ENCODE results near the gene PDLIM1.
"Not testable (repeated sequence)": the region's sequence is repeated elsewhere in the genome, so short reads cannot be mapped to it uniquely, and the experiment has no call there.

Gene PDLIM1

DNA sequence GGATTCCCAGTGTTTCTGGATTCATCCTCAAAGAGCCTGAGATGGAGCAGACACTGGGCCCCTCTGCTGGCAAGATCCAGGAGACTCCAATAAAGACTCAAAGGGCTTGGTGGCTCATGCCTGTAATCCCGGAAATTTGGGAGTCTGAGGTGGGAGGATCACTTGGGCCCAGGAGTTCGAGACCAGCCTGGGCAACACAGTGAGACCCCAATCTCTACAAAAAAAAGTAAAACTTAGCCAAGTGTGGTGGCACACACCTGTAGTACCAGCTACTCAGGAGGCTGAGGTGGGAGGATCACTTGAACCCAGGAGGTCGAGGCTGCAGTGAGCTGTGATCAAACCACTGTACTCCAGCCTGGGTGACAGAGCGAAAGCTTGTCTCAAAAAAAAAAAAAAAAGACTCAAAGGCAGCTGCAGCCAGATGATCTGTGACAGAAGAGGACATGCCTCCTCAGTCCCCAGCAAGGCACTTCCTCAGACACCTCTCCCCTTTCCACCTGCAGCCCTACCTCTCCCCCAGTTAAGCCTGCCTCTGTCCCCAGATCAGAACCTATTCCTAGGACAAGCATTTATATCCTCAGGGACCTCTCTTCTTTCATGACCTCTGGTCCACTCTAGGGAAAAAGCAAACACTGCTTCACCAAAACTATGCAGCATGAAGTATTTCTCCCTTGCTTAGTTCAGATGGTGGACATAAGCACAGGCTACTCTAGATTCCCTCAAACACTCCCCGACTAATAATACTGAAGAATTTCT is 27.9 kb downstream of the PDLIM1 start:
- DNase-seq = no peak

DNA sequence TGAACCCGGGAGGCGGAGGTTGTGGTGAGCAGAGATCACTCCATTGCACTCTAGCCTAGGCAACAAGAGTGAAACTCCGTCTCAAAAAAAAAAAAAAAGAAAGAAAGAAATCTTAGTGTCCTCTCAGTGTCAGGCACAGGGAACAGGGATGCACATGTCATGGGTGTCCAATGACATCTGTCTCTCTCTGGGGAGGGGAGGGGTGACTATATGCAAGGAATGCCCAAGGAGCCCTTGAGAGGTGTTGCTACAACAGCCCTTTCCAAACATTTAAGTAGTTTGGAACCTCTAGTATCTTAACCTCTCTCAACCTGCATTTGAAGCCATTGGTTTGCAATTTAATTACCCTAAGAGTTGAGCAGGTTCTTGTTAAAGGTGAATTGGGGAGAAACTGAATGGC is 28.9 kb downstream of the PDLIM1 start:
- DNase-seq = no peak

DNA sequence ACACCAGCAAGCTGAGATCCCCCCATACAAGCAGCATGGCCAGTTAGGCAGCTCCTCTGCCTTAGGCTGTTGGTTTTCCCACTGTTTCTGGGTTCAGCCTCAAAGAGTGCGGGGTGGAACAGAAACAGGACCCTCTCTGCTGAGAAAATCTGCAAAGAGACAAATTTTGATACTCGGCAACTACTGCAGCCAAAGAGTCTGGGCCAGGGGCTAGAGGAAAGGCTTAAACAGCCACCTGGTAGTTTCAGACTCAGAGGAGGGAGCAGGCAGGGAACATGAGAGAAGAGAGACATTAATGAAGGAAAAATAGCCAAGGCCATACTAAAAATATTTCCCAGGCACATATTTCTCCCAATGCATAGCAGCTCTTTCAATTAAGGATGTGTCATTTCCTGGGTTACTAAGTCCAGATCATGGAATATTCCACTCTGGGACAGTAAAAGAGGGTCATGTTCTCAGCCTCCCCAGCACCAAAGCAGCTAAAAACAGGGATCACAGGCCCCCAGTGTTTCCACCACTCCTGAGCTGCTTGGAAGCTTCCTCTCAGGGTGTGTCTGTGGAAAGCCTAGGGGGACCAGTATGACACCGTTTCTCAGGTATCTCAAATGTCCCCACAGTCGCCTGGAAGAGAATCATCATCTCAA is 29.8 kb downstream of the PDLIM1 start:
- DNase-seq = no peak

DNA sequence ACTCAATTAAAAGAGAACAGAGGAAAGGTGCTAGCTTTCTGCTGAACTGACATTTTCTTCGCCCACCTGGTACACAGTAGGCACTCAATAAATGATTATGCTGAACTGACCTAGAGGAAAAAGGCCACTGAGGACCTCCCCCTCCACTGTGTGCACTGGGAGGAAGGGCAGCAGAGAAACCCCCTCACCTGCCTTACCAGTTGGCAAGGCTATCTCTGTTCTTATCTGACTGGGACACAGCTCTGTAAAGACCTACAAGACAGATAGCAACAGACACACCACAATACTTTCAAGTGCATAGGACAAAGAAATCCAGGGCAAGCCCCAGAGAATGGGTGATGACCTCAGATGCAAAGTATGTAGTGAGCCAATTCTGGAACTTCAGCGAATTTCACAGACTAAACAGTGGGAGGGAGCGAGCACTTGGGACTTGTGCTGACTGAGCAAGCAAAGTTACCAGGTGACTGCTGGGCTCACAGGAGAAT is 30.4 kb downstream of the PDLIM1 start:
- no peak for DNase-seq

DNA sequence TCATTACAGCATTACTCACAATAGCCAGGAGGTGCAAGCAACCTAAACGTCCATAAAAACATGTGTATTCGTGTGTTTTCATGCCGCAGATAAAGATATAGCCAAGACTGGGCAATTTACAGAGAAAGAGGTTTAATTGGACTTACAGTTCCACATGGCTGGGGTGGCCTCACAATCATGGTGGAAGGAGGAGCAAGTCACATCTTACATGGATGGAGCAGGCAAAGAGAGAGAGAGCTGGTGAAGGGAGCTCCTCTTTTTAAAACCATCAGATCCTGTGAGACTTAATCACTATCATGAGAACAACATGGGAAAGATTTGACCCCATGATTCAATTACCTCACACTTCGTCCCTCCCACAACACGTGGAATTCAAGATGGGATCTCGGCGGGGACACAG is 33.0 kb downstream of the PDLIM1 start:
- DNase-seq = no peak

DNA sequence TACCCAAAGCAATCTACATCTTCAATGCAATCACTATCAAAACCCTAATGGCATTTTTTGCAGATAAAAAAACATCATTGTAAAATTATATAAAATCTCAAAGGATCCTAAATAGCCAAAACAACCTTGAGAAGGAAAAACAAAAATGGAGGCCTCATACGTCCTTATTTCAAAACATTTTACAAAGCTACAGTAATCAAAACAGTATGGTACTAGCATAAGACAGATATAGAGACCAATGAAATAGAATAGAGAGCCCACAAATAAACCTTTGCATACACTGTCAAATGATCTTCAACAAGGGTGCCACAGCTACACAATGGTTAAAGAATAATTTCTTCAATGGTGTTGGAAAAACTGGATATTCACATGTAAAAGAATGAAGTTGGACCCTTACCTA is 34.5 kb downstream of the PDLIM1 start:
- no peak for DNase-seq

DNA sequence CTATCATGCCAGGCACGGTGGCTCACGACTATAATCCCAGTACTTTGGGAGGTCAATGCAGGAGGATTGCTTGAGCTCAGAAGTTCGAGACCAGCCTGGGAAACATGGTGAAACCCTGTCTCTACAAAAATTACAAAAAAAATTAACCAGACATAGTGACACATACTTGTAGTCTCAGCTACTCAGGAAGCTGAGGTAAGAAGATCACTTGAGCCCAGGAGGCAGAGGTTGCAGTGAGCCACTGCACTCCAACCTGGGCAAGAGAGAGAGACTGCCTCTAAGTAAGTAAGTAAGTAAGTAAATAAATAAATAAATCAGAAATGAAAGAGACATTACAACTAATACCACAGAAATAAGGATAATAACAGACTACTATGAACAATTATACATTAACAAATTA is 36.2 kb downstream of the PDLIM1 start:
- no peak for DNase-seq

DNA sequence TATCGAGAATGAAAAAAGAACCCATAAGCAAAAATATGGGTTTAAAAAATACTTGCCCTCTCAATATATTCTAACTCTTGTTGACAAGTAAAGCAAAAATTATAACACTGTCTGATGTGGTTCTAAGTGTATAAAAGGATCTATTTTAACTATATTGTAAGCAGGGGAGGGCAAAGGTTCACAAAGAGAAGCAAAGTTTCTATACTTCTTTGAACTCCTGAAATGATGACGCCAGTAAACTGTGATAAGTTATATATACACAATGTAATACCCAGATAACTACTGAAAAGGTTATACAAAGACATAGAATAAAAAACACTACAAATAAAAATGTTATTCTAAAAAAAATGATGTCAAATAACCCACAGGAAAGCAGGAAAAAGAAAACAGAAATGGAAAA is 37.1 kb downstream of the PDLIM1 start:
- DNase-seq = no peak

DNA sequence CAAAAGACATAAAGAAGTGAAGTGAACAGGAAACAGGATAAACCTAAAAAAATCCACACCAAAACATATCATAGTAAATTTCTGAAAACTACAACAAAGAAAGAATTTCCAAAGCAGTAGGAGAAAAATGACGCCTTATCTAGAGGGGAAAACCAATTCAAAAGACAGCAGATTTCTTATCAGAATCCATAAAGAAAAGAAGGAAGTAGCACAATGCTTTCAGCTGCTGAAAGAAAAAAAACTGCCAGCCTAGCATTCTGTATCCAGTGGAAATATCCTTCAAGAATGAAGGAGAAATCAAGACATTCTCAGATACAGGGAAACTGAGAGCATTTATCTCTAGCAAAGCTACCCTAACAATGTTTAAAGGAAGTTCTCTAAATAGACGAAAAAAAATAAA is 37.8 kb downstream of the PDLIM1 start:
- no peak for DNase-seq

DNA sequence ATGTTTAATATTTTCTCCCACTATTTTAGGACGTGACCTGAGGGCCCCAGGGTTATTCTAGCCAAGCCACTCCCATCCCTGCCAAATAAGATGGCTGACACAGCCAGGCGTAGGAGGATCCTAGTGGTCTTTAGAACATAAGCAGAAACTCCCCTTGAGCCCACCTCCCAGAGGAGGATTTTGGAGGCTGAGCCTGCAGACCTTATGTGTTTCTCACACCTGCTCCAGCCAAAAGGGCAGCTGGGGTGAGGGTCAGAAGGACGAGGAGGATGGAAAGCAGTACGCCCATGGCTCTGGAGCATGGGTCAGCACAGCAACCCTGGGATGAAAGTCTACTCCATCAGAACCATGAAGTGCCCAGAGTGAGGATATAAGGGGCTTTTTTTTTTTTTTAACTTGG is 39.9 kb downstream of the PDLIM1 start:
- no peak for DNase-seq

DNA sequence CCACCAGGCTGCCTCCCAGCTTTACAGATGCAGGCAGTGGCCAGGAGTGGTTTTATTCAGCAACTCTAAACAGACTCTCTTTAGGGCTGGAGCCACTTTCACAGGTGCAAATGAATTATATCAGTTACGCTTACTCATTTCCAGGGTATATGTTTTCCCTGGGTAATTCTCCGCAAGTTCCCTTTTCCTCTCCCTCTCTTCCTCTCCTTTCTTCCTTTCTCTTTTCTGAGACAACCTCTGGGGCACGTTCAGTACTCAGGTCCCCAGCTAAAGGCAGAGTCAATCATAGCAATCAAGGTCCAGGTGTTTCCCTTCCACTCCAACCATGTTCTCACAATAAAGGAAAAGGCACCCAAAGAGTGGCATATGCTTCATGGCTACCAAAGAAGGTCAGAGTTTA is 41.3 kb downstream of the PDLIM1 start:
- DNase-seq = no peak

DNA sequence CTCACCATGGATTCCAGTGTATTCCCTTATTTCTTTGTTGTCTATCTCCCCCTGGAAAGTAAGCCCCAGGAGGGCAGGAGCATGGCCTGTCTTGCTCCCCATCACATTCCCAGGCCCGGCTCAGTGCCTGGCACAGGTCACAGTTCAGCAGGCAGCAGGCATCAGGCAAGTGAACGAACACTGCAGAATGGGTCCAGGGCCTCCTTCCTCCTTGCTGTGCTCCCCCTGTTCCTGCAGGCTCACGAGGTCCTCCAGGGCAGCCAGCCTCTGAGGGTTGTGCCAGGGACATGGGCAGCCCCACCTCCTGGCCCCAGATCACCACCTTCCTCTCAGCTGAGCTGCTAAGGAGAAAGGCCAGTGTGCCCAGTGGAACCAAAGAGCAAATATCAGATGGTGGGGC is 41.8 kb downstream of the PDLIM1 start:
- DNase-seq = no peak

DNA sequence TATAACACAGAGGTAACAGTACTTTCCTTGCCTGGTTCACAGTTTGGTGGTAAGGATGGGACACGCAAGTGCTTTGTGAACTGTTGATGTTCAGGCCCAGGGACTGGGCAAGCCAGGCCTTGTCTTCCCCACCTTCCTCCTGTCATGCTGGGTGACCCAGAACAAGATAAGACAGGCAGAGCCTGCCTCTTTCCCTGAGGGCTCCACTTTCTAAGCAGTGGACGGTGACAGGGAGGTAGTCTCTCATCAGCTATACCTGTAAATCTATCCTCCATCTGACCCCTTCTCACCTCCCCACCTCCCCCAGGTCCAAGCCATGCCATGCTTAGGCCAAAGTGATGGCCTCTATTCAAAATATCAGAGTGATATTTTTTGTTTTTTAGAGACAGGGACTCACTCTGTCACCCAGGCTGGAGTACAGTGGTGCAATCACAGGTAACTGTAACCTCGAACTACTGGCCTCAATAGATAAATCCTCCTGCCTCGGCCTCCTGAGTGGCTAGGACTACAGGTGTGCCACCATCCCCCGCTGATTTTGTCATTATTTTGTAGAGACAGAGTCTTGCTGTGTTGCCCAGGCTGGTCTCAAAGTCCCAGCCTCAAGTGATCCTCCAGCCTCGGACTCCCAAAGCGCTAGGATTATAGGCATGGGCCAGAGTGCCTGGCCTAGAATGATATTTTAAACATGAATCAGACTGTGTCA is 42.8 kb downstream of the PDLIM1 start:
- DNase-seq = no peak

DNA sequence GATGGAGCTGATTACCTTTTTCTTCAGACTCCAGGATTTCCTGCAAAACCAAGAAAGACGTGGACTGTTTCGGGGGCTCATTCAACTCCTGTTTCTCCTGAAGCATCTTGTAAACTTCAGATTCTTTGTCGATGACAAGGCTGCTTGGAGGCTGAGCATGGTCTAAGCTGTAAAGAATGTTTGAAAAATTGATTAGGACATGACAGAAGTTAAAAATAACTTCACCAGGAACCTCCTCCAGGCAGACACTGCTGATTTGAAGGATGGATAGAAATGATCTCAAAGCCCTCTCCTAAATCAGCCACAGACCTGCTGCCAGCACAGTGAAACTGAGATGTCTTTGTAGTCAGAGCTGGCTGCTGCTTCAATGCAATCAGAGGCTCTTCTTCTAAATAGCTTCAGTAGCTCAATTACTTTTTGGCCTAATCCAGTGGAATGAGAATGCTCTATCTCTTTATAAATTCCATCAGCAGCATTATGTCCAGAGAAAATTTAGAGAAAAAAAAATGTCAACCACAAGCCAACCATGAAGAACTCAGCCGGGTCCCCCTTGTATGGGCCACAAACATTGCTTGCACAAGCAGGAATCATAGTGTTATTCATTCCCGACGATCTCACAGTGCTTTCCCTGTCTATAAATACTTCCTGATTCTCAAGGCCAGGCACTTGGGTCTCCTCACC is 43.5 kb downstream of the PDLIM1 start:
- no peak for DNase-seq

DNA sequence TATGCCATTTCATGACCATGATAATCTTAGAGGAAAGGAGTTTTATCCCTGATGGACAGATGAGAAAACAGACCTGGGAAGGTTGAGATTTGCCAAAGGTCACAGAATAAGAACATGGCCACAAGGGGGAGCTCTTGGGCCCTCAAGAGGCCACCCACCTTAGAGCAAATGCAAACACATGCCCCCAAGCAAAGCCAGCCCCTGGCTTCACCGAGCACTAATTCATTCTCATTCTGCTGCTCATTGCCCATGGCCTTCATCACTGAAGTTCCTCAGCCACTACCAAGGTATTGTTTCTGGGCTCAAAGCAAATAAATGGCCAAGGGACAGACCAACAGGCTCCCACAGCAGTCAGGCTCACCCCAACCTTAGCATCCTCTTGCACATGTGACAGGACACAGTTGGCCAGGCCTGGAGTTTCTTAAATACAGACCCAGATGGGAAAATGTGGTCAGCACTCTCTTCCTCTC is 44.2 kb downstream of the PDLIM1 start:
- DNase-seq = peak; percentile 66 to 72

DNA sequence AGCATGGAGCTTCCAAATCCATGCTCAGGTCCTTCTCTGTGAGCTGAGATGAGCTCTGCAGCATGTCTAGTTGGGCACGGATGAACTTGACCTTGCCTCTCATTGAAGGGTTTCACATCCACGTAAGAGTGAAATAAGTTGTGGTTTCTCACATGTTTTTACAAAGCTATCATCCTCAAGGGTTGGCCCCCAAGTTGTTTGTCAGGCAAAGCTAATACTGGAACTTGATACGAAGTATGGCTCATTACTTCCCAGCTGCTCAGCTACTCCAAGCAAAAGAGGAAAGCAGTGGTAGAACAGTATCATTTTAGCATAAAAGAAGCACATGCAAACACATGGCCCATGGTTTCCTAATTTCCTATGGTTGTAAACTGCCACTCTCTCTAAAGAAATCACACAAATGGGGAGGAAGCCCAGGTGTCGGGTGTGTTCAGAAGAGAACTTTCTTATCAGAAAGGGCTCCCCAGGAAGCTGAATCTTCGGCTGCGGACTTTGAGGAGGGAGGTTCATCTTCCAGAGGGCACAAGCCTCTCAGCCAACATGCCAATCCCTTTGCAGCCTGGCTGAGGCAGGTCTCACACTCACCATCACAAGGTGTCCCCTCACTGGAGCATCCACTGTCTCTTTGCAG is 45.3 kb downstream of the PDLIM1 start:
- DNase-seq = no peak

DNA sequence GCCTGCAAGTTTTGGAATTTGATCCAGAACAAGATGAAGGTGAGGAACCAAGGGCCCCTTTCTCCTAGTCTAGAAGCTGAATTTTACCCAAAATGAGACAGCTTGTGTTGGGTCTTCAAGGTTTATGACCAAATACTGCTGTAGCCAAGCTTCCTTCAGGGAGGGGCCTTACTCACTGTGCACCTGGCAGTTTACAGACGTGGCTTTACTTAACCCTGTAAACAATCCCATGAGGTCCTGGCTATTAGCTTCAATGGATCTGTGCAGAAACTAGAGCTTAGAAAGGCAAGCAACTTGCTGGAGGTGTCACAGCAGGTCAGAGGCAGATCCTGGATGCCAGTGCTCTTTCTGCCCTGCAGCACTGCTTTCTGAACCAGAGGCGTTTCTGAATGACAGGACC is 46.7 kb downstream of the PDLIM1 start:
- DNase-seq = no peak

DNA sequence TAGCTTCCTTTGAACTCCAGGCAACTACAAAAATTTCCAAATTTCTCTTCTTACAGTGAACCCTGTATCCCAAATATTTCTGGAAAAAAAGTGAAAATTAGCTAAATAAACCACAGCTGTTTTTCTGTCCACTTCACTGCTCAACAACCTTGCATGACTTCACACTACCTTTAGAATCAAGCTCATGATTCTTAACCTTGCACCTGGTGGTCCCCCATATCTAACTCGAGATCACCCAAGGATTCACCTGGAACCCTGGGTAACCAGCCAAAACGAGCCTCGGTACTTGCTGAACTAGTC is 47.5 kb downstream of the PDLIM1 start:
- no peak for DNase-seq

DNA sequence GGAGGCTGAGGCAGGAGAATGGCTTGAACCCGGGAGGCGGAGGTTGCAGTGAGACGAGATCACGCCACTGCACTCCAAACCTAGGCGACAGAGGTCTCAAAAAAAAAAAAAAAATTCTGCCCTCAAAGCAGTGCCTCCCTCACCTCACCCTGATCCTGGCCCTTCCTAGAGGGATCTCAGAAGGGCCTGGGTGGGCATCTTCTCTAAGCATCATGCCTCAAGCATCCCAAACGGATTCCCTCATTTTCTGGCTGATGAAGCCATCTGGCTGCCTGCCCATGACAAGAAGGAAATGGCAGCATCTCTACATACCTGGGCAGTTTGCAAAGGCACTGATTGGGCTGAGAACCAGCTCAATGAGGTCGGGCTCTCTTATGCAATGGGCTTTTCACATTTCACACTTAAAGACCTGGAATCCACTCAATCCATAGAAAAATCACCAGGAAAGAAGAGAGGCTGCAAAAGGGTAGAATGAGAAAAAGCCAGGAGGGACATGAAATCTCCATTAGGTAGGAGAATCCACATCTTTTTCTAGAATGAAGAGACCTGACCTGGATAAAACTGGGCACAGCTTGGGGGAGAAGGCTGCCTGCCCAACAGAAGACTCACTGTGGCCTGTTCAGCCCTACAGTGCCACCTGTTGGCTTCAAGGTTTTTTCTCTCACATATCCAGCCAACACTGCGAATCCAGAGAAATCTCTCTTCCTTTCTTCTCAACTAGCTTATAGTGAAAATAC is 48.1 kb downstream of the PDLIM1 start:
- DNase-seq = peak; percentile 34 to 36

DNA sequence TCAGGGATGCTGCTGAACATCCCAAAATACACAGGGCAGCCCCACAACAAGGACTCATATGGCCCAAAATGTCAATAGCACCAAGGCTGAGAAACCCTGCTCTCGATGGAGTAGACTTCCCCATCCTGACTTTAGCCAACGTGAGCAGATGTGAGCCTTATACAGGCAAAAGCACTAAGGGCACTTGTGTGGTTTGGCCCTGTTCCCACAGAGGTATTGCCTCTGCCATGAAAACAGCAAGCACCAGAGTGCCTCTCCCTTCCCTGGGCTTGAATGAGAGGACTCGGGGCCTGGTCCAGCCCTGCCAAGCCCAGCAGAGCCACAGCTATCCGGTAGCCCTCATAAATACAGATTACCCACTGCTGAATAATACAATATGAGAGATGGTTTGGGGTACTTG is 49.3 kb downstream of the PDLIM1 start:
- DNase-seq = no peak

DNA sequence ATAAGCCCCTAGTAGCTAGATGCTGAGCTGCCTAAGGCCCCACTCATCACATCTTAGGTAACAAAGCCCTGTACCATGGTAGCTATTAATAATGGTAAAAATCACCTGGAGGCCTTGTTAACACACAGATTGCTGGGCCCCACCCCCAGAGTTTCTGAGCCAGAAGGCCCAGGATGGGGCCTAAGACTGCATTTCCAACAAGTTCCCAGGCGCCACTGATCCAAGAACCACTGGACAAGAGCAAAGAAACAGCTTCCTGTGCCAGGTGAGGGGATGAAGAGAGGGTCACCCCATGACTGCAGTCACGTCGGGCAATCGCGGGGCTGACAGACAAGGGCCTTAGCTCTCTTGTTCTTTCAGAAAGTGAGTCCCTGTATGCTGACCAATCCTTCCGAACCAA is 50.0 kb downstream of the PDLIM1 start:
- no peak for DNase-seq

DNA sequence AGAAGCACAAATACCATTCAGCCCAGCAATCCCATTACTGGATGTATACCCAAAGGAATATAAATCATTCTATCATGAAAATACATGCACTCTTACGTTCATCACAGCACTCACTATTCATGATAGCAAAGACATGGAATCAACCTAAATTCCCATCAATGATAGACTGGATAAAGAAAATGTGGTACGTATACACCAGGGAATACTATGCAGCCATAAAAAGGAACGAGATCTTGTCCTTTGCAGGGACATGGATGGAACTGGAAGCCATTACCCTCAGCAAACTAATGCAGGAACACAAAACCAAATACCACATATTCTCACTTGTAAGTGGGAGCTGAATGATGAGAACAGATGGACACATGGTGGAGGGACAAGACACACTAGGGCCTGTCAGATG is 50.7 kb downstream of the PDLIM1 start:
- DNase-seq = not testable (repeated sequence)
